GM12878 (cell line): ENCODE results near the gene SLC15A4. TPM values are rescaled to one million over a fixed set of nuclear protein-coding genes. Genes with fewer than 3 reads are reported as not detected.
A peak's percentile ranks its signal among the peaks of the same experiment; 100 is the strongest.

Experiments used
- BCL11A ChIP-seq: IDR thresholded peaks from 2 replicates; pipeline ENCODE4 v1.6.1; 2011; ENCODE audit warnings: low read depth, low read length
- CBFB ChIP-seq: IDR thresholded peaks from 2 replicates; pipeline ENCODE4 v1.6.1; 2016; ENCODE audit warnings: antibody characterized with exemption, low read depth
- CBX3 ChIP-seq: fragments of 200-600 bp; sonication (generic); IDR thresholded peaks from 2 replicates; pipeline ENCODE4 v1.6.1; 2016; ENCODE audit warnings: low read depth, borderline replicate concordance
- CBX5 ChIP-seq: sonication (generic); IDR thresholded peaks from 2 replicates; pipeline ENCODE4 v1.6.1; 2016; ENCODE audit warnings: low read depth, moderate library complexity, mild to moderate bottlenecking, inconsistent platforms
- CEBPB ChIP-seq, 2 experiments: fragments of 150-350 bp in 1 of 2; IDR thresholded peaks; 2 replicates each; pipeline ENCODE4 v1.6.1; 2012 to 2014; ENCODE audit warnings: low read depth in 2 of 2, low read length in 2 of 2, borderline replicate concordance in 1 of 2, inconsistent platforms in 1 of 2
- CHD4 ChIP-seq: fragments of 200-600 bp; sonication (generic); IDR thresholded peaks from 2 replicates; pipeline ENCODE4 v1.6.1; 2016; ENCODE audit warnings: mild to moderate bottlenecking
- EGR1 ChIP-seq, 2 experiments: IDR thresholded peaks; 1 replicate in 1 of 2; 2 replicates in 1 of 2; pipeline ENCODE4 v1.6.1; 2011 to 2012; ENCODE audit warnings: low read depth in 2 of 2, low read length in 2 of 2, borderline replicate concordance in 1 of 2, mild to moderate bottlenecking in 1 of 2, moderate library complexity in 1 of 2
- ETV6 ChIP-seq, 2 experiments: fragments of 450-650 bp in 1 of 2; IDR thresholded peaks in 1 of 2; conservative IDR thresholded peaks in 1 of 2; 2 replicates each; pipeline ENCODE4 v1.6.1; 2014; ENCODE audit warnings: antibody characterized with exemption in 1 of 2, borderline replicate concordance in 1 of 2, low read depth in 1 of 2, mild to moderate bottlenecking in 1 of 2, moderate library complexity in 1 of 2
- LARP7 ChIP-seq: fragments of 450-650 bp; IDR thresholded peaks from 2 replicates; pipeline ENCODE4 v1.6.1; 2017; ENCODE audit warnings: mild to moderate bottlenecking
- MEF2A ChIP-seq: IDR thresholded peaks from 2 replicates; pipeline ENCODE4 v1.6.1; 2011; ENCODE audit warnings: low read depth, mild to moderate bottlenecking, low read length, moderate library complexity; ENCODE audit not compliant: insufficient read depth
- NBN ChIP-seq: fragments of 450-650 bp; IDR thresholded peaks from 2 replicates; pipeline ENCODE4 v1.6.1; 2016
- NR2C1 ChIP-seq: fragments of 450-650 bp; IDR thresholded peaks from 2 replicates; pipeline ENCODE4 v1.6.1; 2017; ENCODE audit warnings: antibody characterized with exemption, mild to moderate bottlenecking, moderate library complexity
- PML ChIP-seq: IDR thresholded peaks from 2 replicates; pipeline ENCODE4 v1.6.1; 2012; ENCODE audit warnings: low read length, inconsistent platforms
- POLR2A ChIP-seq: IDR thresholded peaks from 2 replicates; pipeline ENCODE4 v1.6.1; 2011; ENCODE audit warnings: low read depth, mild to moderate bottlenecking, low read length
- POLR2AphosphoS5 ChIP-seq: IDR thresholded peaks from 2 replicates; pipeline ENCODE4 v1.6.1; 2011; ENCODE audit warnings: mild to moderate bottlenecking, low read length, inconsistent platforms
- RCOR1 ChIP-seq: conservative IDR thresholded peaks from 2 replicates; pipeline ENCODE4 v1.6.1; 2012; ENCODE audit warnings: low read depth, low read length, improper control_type of control experiment
- RELA ChIP-seq: fragments of 450-650 bp; IDR thresholded peaks from 2 replicates; pipeline ENCODE4 v1.8.0; 2014; ENCODE audit warnings: borderline replicate concordance; ENCODE audit not compliant: partially characterized antibody
- SREBF1 ChIP-seq: IDR thresholded peaks from 2 replicates; pipeline ENCODE4 v1.6.1; 2012; ENCODE audit warnings: mild to moderate bottlenecking, low read length
- SRF ChIP-seq, 2 experiments: IDR thresholded peaks; 2 replicates each; pipeline ENCODE4 v1.6.1; 2011; ENCODE audit warnings: low read depth in 2 of 2, low read length in 2 of 2, mild to moderate bottlenecking in 1 of 2, moderate library complexity in 1 of 2
- WRNIP1 ChIP-seq: IDR thresholded peaks from 2 replicates; pipeline ENCODE4 v1.6.1; 2011; ENCODE audit warnings: low read depth, low read length, improper control_type of control experiment, borderline replicate concordance
- ZNF217 ChIP-seq: fragments of 450-650 bp; IDR thresholded peaks from 2 replicates; pipeline ENCODE4 v1.6.1; 2017; ENCODE audit warnings: antibody characterized with exemption, mild to moderate bottlenecking
- ZNF274 ChIP-seq: IDR thresholded peaks from one replicate; pipeline ENCODE4 v1.8.0; 2011; ENCODE audit not compliant: insufficient read length, insufficient read depth
- ZSCAN29 ChIP-seq: fragments of 450-650 bp; IDR thresholded peaks from 2 replicates; pipeline ENCODE4 v1.6.1; 2017; ENCODE audit warnings: mild to moderate bottlenecking, moderate library complexity
- polyA plus RNA-seq, 11 experiments: library from polyadenylated mRNA; depleted of rRNA in 4 of 11; unstranded in 6 of 11; stranded (reverse) in 5 of 11; fragments of >200 nt; fragmentation: Nextera tagmentation in 4 of 11; fragmentation: Illumina TruSeq in 1 of 11; extraction: Ambion mirVana in 4 of 11; extraction: Trizol in 1 of 11; gene quantifications; 1 replicate in 1 of 11; 2 replicates in 10 of 11; pipeline versions ENCODE4 v1.2.1 to v1.2.3, GENCODE V29; 2011 to 2016; ENCODE audit warnings: inconsistent platforms in 2 of 11, missing spikeins in 2 of 11, low read depth in 1 of 11
- total RNA-seq, 4 experiments: library from RNA; depleted of rRNA in 3 of 4; stranded (reverse); fragments of >200 nt in 3 of 4; fragmentation: Illumina TruSeq in 1 of 4; extraction: Trizol in 1 of 4; gene quantifications; 2 replicates each; pipeline versions ENCODE4 v1.2.1 to v1.2.3, GENCODE V29; 2013 to 2021
- TF ChIP-seq, protein P1 (sequence below): fragments of 450-650 bp; IDR thresholded peaks from 2 replicates; pipeline ENCODE4 v1.6.1; 2017; ENCODE audit warnings: antibody characterized with exemption, mild to moderate bottlenecking, moderate library complexity
- TF ChIP-seq, protein P2 (sequence below): IDR thresholded peaks from 2 replicates; pipeline ENCODE4 v1.6.1; 2011; ENCODE audit warnings: borderline replicate concordance, low read depth, mild to moderate bottlenecking, moderate library complexity, mixed read lengths, low read length; ENCODE audit not compliant: insufficient read depth; ENCODE audit errors: extremely low read length

SLC15A4 gene
- total and polyA plus RNA-seq, 10 of the 15 experiments (the other 5 are each of a cell fraction or from before 2014, with no cell fraction given): 12.7 to 257 (median 36.6) TPM

DNA sequence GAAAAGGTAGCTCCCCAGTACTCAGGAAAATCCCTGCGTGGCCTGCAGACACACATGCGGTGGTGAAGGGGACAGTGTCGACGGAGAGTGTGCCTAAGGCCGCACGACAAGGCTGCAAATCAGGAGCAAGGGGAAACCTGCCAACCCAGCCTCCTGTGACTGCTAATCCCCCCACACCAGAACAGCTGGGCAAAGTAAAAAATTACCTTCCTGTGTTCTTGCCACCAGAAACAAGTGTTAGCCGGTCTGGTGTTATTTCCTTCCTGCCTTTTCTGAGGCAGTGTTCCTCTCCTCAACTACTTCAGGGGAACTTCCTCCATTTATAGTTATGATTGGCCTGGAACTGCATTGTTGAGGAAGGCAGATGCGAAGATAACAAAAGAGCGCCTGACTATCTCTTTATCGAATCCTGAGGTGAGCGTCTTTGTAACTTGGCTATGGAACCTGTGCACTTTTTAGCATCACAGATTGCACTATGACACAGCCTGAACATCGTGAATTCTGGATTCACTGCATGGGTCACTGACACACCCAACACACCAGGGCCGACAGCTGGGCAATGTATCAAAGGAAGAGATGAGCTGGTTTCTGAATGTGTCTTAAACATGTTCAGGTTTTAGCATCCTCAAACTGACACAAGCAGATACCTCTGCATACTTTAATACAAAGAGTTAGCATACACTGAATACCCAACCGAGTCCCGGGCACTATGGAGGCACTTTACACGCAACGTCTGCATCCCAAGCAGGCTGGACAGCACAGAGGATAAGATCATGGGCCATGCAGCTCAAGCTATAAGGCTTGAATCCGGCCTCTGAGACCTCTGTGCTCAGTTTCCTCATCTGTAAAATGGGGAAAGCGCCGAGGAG is 28.9 kb downstream of the SLC15A4 start (continued):
- TF ChIP-seq, protein P1, sequence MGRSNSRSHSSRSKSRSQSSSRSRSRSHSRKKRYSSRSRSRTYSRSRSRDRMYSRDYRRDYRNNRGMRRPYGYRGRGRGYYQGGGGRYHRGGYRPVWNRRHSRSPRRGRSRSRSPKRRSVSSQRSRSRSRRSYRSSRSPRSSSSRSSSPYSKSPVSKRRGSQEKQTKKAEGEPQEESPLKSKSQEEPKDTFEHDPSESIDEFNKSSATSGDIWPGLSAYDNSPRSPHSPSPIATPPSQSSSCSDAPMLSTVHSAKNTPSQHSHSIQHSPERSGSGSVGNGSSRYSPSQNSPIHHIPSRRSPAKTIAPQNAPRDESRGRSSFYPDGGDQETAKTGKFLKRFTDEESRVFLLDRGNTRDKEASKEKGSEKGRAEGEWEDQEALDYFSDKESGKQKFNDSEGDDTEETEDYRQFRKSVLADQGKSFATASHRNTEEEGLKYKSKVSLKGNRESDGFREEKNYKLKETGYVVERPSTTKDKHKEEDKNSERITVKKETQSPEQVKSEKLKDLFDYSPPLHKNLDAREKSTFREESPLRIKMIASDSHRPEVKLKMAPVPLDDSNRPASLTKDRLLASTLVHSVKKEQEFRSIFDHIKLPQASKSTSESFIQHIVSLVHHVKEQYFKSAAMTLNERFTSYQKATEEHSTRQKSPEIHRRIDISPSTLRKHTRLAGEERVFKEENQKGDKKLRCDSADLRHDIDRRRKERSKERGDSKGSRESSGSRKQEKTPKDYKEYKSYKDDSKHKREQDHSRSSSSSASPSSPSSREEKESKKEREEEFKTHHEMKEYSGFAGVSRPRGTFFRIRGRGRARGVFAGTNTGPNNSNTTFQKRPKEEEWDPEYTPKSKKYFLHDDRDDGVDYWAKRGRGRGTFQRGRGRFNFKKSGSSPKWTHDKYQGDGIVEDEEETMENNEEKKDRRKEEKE: no peak
- TF ChIP-seq LARP7: no peak
- no peak for TF ChIP-seq BCL11A
- no peak for TF ChIP-seq CBX5
- no peak for TF ChIP-seq ZNF217
- TF ChIP-seq PML: no peak
- TF ChIP-seq, protein P2, sequence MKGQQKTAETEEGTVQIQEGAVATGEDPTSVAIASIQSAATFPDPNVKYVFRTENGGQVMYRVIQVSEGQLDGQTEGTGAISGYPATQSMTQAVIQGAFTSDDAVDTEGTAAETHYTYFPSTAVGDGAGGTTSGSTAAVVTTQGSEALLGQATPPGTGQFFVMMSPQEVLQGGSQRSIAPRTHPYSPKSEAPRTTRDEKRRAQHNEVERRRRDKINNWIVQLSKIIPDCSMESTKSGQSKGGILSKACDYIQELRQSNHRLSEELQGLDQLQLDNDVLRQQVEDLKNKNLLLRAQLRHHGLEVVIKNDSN: no peak
- TF ChIP-seq MEF2A: no peak
- TF ChIP-seq RCOR1: no peak
- no peak for TF ChIP-seq CBX3
- no peak for TF ChIP-seq WRNIP1
- TF ChIP-seq SRF (IDR thresholded peaks at IDR 0.05; ENCODE audit: low read depth in 2 of 2, low read length in 2 of 2): no peak
- TF ChIP-seq CEBPB (IDR thresholded peaks at IDR 0.05; ENCODE audit: borderline replicate concordance in 1 of 2, low read depth in 2 of 2, low read length in 2 of 2): no peak
- peak in 1 of 2 experiments; percentile 52; a peak in 1 of 4 replicates for TF ChIP-seq ETV6 (conservative IDR thresholded peaks at IDR 0.05 in 1 of 2, IDR thresholded peaks at IDR 0.05 in 1 of 2; ENCODE audit: borderline replicate concordance in 1 of 2, low read depth in 1 of 2)
- no peak for TF ChIP-seq SREBF1
- no peak for TF ChIP-seq CHD4
- no peak for TF ChIP-seq ZSCAN29
- no peak for TF ChIP-seq RELA
- no peak for TF ChIP-seq EGR1 (IDR thresholded peaks at IDR 0.05; ENCODE audit: borderline replicate concordance in 1 of 2, low read depth in 2 of 2, low read length in 2 of 2)
- peak; percentile 65 for TF ChIP-seq POLR2A
- TF ChIP-seq NBN: no peak
- TF ChIP-seq ZNF274: no peak
- TF ChIP-seq NR2C1: no peak
- peak; percentile 65 for TF ChIP-seq POLR2AphosphoS5
- TF ChIP-seq CBFB: no peak
